GM19238 (cell line): Measurements from ENCODE around the gene DDX39A.
"Not testable (repeated sequence)": the region's sequence is repeated elsewhere in the genome, so short reads cannot be mapped to it uniquely, and the experiment has no call there.

Experiments
- DNase-seq: peaks from one replicate; pipeline ENCODE4 v3.0.0; 2011; ENCODE audit warnings: low spot score; ENCODE audit not compliant: insufficient read length

The DDX39A gene

DNA sequence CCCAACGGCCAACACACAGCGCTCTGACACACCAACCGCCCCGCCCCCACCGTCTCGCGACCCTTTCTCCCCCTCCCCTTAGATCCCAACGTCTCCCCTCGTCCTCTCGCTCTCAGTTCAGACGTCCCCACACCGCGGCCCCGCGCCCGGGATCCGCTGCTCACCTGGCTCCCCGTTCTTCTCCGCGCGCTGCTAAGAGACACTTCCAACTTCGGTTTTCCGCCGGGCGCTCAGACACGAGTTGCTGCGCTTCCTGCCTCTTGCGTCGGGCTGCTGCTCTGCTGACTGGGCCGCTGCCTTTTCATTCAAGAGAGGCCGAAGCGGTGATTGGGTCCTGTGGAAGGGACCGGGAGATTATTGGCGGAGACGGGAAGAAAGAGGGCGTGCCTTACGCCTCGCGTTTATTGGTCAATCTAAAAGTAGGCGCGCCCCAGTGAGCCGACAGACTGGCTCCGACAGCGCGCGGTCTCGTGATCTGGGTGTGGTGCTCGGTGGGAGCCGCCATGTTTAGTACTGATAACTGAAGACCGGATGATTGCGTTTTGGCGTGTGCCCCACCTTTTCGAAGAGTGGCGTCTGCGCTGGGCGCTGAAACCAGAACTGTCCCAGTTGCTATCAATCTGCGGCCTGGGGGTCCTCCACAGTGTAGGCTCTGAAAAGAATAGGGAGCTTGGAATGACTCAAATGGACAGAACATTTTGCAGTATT is at the start of gene DDX39A:
DDX39A (minus strand) TSS at position 236 of the 708 bp plus-strand sequence. CDS start 6,121 bp downstream, outside the sequence.
- peak; percentile 95 for DNase-seq

- DNase-seq, result no peak
Observed at GRCh38 chr19:14467816-14468215, 48.7 kb upstream of the DDX39A start.

- no peak for DNase-seq
Observed at GRCh38 chr19:14467391-14467790, 48.2 kb upstream of the DDX39A start.

GRCh38 chr19:14463747-14464146 is 44.6 kb upstream of the DDX39A start:
- DNase-seq, result no peak

DNA sequence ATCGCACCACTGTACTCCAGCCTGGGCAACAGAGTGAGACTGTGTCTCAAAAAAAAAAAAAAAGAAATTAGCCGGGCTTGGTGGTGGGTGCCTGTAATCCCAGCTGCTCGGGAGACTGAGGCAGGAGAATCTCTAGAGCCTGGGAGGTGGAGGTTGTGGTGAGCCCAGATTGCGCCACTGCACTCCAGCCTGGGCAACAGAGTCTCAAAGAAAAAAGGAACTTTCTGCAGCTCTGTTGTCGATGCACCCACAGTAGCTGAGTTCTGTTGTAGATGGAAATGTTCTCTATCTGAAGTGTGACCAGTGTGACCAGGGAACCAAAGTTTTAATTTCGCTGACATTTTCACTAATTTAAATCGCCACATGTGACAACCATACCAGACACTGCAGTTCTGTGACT is 43.3 kb upstream of the DDX39A start:
- not testable (repeated sequence) for DNase-seq

DNA sequence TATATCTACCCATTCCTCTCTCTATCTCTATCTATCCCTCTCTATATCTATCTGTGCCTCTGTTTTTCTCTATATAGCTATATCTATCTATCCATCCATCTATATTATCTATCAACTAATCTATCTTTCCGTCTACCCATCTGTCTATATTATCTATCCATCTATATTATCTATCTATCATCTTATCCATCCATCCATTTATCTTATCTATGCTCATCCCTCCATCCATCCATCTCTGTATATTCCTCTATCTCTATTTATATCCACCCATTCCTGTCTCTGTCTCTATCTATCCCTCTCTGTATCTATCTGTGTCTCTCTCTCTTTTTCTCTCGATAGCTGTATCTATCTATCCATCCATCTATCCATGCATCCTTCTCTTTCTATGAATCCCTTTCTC is 41.8 kb upstream of the DDX39A start:
- DNase-seq, result no peak

GRCh38 chr19:14459703-14460102 is 40.6 kb upstream of the DDX39A start:
- no peak for DNase-seq

DNA sequence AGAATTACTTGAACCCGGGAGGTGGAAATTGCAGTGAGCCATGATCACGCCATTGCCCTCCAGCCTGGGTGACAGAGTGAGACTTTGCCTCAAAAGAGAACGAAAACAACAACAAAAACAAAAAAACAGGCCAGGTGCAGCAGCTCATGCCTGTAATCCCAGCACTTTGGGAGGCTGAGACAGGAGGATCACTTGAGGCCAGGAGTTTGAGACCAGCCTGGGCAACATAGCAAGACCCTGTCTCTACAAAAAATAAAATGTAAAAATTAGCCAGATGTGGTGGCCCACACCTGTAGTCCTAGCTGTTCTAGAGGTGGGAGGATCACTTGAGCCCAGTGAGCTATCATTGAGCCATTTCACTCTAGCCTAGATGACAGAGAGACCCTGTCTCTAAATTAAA is 33.2 kb upstream of the DDX39A start:
- DNase-seq, result not testable (repeated sequence)

- no peak for DNase-seq
Observed at GRCh38 chr19:14450876-14451275, 31.7 kb upstream of the DDX39A start.

GRCh38 chr19:14450168-14450874 is 31.2 kb upstream of the DDX39A start:
- no peak for DNase-seq

GRCh38 chr19:14449321-14449720 is 30.2 kb upstream of the DDX39A start:
- no peak for DNase-seq

- no peak for DNase-seq
Observed at GRCh38 chr19:14446336-14447036, 27.3 kb upstream of the DDX39A start.

DNA sequence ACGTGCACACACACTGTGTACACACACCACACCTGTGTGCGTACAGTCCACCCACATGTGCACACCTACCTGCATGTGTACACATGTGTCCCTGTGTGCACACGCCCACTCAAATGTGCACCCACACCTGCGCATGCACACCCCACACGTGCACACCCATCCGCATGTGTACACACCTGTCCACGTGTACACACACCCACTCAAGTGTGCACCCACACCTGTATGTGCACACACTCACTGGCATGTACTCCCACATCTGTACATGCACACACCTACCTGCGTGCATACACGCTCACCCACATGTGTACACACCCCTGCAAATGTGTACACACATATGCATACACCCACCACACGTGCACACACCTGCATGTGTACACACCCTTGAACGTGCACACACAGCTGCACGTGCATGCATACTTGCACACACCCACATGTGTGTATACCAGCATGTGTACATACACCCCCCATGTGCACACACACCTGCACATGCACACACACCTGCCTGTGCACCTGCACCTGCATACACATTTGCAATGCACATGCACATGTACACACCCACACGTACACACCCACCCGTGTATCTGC is 24.6 kb upstream of the DDX39A start:
- DNase-seq, result no peak

DNA sequence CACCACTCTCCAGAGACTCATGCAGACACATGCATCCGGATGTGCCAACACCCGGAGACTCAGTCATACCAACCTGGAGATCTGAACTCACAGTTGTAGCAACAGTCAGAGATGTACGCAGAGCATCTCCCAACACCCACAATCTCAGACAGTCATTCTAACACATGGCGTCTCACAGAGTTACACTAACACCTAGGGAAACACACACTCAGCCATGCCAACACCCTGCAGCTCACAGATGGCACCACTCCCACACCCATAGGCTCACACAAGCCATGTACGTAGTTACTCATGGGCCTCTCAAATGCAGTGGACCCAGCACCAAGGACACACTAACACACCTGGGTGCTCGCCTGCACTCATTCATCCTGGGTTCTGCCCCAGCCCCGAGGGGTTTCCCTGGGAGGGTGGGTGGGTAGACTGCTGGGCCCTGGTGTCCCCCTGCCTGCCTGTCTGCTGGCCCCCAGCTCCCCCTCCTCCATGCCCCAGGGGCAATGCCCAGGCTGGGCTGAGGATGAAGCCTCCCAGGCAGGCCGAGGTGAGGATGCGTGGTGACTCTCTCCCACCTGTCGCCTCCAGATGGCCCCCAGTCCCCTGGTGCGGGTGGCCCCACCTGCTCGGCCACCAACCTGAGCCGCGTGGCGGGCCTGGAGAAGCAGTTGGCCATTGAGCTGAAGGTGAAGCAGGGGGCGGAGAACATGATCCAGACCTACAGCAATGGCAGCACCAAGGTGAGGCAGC is 23.9 kb upstream of the DDX39A start:
- DNase-seq, result no peak

DNA sequence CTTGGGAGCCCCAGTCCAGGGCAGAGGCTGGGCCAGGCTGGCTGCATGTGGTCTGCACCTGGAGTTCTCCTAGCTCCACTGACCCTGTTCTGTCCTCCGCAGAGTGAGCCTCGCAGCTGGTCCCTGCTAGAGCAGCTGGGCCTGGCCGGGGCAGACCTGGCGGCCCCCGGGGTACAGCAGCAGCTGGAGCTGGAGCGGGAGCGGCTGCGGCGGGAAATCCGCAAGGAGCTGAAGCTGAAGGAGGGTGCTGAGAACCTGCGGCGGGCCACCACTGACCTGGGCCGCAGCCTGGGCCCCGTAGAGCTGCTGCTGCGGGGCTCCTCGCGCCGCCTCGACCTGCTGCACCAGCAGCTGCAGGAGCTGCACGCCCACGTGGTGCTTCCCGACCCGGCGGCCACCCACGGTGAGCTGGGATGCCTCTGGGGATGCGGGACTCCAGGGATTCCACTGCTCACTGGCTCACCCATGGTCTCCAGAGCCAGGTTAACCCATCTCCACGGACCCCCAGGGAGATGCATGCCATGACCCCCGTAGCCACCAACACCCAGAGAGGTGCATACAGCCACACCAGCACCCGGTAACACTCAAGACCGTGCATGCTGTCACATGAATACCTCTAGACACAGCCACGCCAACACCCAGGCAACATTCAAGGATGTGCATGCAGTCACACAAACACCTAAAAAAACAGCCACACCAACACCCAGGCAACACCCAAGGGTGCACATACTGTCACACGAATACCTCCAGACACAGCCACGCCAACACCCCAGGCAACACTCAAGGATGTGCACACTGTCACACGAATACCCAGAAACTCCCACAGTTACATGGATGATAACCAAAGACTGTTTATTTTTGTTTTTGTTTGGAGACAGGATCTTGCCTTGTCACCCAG is 22.1 kb upstream of the DDX39A start:
- no peak for DNase-seq

- peak; percentile 90 for DNase-seq
Observed at GRCh38 chr19:14440049-14440448, 20.9 kb upstream of the DDX39A start.

DNA sequence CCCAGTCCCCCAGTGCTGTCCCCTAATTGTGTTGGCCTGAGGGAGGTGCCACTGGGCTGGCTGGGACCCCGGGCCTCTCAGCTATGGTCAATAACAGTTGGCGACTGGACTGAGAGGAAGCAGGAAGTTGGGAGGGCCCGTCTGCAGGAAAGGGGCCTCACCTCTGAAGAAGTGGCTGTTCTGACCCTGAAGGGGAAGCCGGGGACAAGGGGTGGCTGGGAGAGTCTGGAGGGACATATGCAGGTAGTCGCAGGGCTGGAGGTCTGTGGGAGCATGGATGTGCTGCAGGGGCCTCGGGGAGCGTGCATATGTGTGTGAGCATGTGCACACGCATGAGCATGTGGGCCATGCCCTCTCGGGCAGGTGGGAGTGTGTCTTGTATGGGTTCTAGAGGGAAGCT is 19.9 kb upstream of the DDX39A start:
- DNase-seq, result no peak

- DNase-seq, result no peak
Observed at GRCh38 chr19:14437578-14438140, 18.5 kb upstream of the DDX39A start.

- DNase-seq, result no peak
Observed at GRCh38 chr19:14435320-14436050, 16.3 kb upstream of the DDX39A start.
